Sigmoid colon (tissue), 7 donors: Measurements from ENCODE around the gene SIGLEC9. TPM values are rescaled to one million over a fixed set of nuclear protein-coding genes. Genes with fewer than 3 reads are reported as not detected.
"Not testable (repeated sequence)": the region's sequence is repeated elsewhere in the genome, so short reads cannot be mapped to it uniquely, and the experiment has no call there.

ENCODE experiments used
- DNase-seq: peaks from one replicate; pipeline ENCODE4 v3.0.0-alpha.2; 2019
- H3K27ac ChIP-seq, 4 donors: fragments of 200-600 bp; sonication (generic); one replicate each; pipeline ENCODE4 v1.5.1; 2016 to 2019; ENCODE audit warnings: mild to moderate bottlenecking in 1 of 4
- H3K27me3 ChIP-seq, 3 donors: fragments of 200-600 bp; sonication (generic); one replicate each; pipeline ENCODE4 v1.5.1; 2019; ENCODE audit warnings: mild to moderate bottlenecking in 1 of 3
- H3K36me3 ChIP-seq, 4 donors: fragments of 200-600 bp; sonication (generic); one replicate each; pipeline ENCODE4 v1.5.1; 2016 to 2019
- H3K4me1 ChIP-seq, 4 donors: fragments of 200-600 bp; sonication (generic); one replicate each; pipeline ENCODE4 v1.5.1; 2017 to 2019
- H3K4me3 ChIP-seq, 4 donors: fragments of 200-600 bp; sonication (generic); one replicate each; pipeline ENCODE4 v1.5.1; 2017 to 2019; ENCODE audit warnings: mild to moderate bottlenecking in 2 of 4, moderate library complexity in 1 of 4
- H3K9me3 ChIP-seq, 4 donors: fragments of 200-600 bp in 3 of 4; sonication (generic) in 3 of 4; one replicate each; pipeline versions ENCODE4 v1.5.1 to v1.6.1; 2013 to 2019
- CTCF ChIP-seq, 4 experiments: fragments of 450-650 bp in 3 of 4; fragments of 200-600 bp in 1 of 4; IDR thresholded peaks; one replicate each; pipeline ENCODE4 v1.5.1; 2016 to 2019; ENCODE audit warnings: antibody characterized with exemption in 4 of 4, mild to moderate bottlenecking in 3 of 4, moderate library complexity in 2 of 4
- EP300 ChIP-seq, 4 donors: sonication (generic); formaldehyde crosslinking; IDR thresholded peaks; one replicate each; pipeline ENCODE4 v1.6.1; 2017; ENCODE audit warnings: antibody characterized with exemption in 4 of 4
- POLR2A ChIP-seq, 2 donors: fragments of 450-650 bp; IDR thresholded peaks; one replicate each; pipeline ENCODE4 v1.6.1; 2016; ENCODE audit warnings: antibody characterized with exemption in 2 of 2, mild to moderate bottlenecking in 2 of 2, moderate library complexity in 2 of 2
- POLR2AphosphoS5 ChIP-seq, 4 donors: sonication (generic); formaldehyde crosslinking; IDR thresholded peaks; one replicate each; pipeline ENCODE4 v1.6.1; 2017; ENCODE audit warnings: antibody characterized with exemption in 4 of 4
- WGBS, 2 donors: extraction: QIAGEN DNeasy Blood & Tissue Kit; methylation state at CpG; one replicate each; pipeline ENCODE4 v1.1.7; 2013; 5-methylcytosine and 5-hydroxymethylcytosine counted together
- intact Hi-C: fragments of 100-400 bp; cut with DNase I; formaldehyde crosslinking; loops from one replicate; pipeline ENCODE4 v1.15.1; 2023
- polyA plus RNA-seq, 3 donors: library from polyadenylated mRNA; stranded (reverse); fragments of 200-250 nt; gene quantifications; one replicate each; pipeline ENCODE4 v1.2.3, GENCODE V29; 2013
- total RNA-seq, 4 donors: library from RNA; depleted of rRNA; stranded (reverse); fragments of >200 nt; gene quantifications; one replicate each; pipeline ENCODE4 v1.1.0, GENCODE V29; 2016
- donor health status: healthy with polysubstance abuse.
- donor health status: Bipolar disorder and iron deficiency.
- donor health status: healthy.

Gene SIGLEC9
- total and polyA plus RNA-seq, 7 donors, result 2.4 to 9.5 (median 5.4) TPM

GRCh38 chr19:51140441-51140840, 15.7 kb downstream of the SIGLEC9 start:
- TF ChIP-seq POLR2AphosphoS5 (IDR thresholded peaks at IDR 0.05) (no peak), CTCF (IDR thresholded peaks at IDR 0.05) (no peak), EP300 (IDR thresholded peaks at IDR 0.05) (no peak), POLR2A (IDR thresholded peaks at IDR 0.05) (no peak)
- Histone ChIP-seq H3K27me3 (peaks cover 0 to 44% (median 5%) of the 10 kb centered on the region in 3 donors), H3K27ac (peak overlapping the region in 1 of 4 donors; percentile 28), H3K9me3 (no peaks in the 10 kb centered on the region), H3K4me3 (no peak overlapping the region), H3K36me3 (no peaks in the 10 kb centered on the region), H3K4me1 (no peaks in the 10 kb centered on the region)
- intact Hi-C loops, result no loop called here
- 49 to 58% methylated on average over 6 of the region's 6 CpGs for WGBS, 2 donors
- no peak for DNase-seq

- intact Hi-C loops, result no loop called here
- TF ChIP-seq EP300 (IDR thresholded peaks at IDR 0.05) (no peak), POLR2A (IDR thresholded peaks at IDR 0.05) (no peak), POLR2AphosphoS5 (IDR thresholded peaks at IDR 0.05) (no peak), CTCF (IDR thresholded peaks at IDR 0.05) (no peak)
- DNase-seq, result no peak
- no peak overlapping the region for H3K4me3 ChIP-seq
- 83% methylated on average over 6 of the region's 6 CpGs for WGBS, 2 donors
- peaks cover 0 to 44% (median 5%) of the 10 kb centered on the region in 3 donors for H3K27me3 ChIP-seq
- H3K4me1 ChIP-seq, result no peaks in the 10 kb centered on the region
- H3K27ac ChIP-seq, result no peak overlapping the region
- H3K36me3 ChIP-seq, result no peaks in the 10 kb centered on the region
- no peaks in the 10 kb centered on the region for H3K9me3 ChIP-seq
Measured at GRCh38 chr19:51141181-51141580, 16.5 kb downstream of the SIGLEC9 start.

DNA sequence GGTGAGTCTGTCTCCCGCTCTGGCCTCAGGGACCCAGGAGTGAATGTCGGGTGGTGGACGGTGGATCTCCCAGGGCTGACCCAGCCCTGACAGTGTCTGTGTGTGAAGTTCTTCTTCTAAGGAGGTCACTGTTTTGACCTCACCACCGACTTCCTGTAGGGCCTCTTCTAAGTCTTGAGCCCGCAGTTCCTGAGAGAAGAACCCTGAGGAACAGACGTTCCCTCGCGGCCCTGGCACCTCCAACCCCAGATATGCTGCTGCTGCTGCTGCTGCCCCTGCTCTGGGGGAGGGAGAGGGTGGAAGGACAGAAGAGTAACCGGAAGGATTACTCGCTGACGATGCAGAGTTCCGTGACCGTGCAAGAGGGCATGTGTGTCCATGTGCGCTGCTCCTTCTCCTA, 17.4 kb downstream of the SIGLEC9 start, which contains the start of gene SIGLEC7:
SIGLEC7 (plus strand) TSS at position 183 of the 400 bp plus-strand sequence; CDS start at position 252, 69 bp downstream.
- peak in 2 of 4 donors; percentile 21 to 38 for TF ChIP-seq POLR2AphosphoS5 (IDR thresholded peaks at IDR 0.05)
- no peak for TF ChIP-seq EP300 (IDR thresholded peaks at IDR 0.05)
- H3K27me3 ChIP-seq, result peaks cover 0 to 44% (median 5%) of the 10 kb centered on the region in 3 donors
- intact Hi-C loops, result no loop called here

DNA sequence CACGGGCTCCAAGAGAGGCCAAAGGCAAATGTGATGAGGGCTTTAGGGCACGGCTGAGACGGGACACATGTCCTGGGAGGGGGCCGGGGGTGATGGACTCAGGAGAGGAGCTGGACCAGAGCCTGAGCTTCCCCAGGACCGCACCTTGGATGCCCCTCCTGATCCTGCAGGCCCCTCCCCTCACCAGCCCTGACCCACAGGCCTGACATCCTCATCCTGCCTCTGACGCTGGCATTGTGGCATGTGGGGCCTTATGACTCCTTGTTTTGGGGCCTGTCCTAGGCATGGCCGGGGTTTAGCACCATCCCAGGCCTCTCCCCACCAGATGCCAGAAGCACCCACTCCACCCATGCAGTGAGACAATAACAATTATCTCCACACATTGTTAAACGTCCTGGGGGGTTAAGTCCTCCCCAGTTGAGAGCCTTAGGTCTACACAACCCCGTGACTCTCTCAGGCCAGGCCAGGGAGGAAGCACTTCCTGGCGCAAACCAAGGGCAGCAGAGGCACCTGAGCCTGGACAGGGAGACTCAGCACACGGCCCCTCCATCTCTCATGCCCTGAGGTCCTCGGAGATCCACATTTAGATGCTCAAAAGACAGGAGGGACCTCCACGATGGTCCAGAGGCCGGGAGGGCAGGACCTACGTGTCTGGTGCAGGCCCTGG, 18.2 kb downstream of the SIGLEC9 start:
- WGBS, 2 donors, result 62 to 80% methylated on average over 15 of the region's 15 CpGs
- H3K4me1 ChIP-seq, H3K4me3 ChIP-seq, H3K36me3 ChIP-seq, DNase-seq, intact Hi-C loops, H3K9me3 ChIP-seq: not testable (repeated sequence)
- H3K27ac ChIP-seq, result peak overlapping the region in 2 of 4 donors; percentile 6 to 41
- peaks cover 0 to 42% (median 5%) of the 10 kb centered on the region in 3 donors for H3K27me3 ChIP-seq

More for the DNA sequence above, 17.4 kb downstream of the SIGLEC9 start, which contains the start of gene SIGLEC7:
- Histone ChIP-seq H3K4me1 (no peaks in the 10 kb centered on the region), H3K9me3 (no peaks in the 10 kb centered on the region), H3K27ac (peak within 1 kb of the TSS; percentile 9 to 45 (median 20)), H3K4me3 (no peak within 1 kb of the TSS), H3K36me3 (no peaks in the 10 kb centered on the region)
- DNase-seq, result no peak
- 72 to 75% methylated on average over 14 of the region's 14 CpGs for WGBS, 2 donors

DNA sequence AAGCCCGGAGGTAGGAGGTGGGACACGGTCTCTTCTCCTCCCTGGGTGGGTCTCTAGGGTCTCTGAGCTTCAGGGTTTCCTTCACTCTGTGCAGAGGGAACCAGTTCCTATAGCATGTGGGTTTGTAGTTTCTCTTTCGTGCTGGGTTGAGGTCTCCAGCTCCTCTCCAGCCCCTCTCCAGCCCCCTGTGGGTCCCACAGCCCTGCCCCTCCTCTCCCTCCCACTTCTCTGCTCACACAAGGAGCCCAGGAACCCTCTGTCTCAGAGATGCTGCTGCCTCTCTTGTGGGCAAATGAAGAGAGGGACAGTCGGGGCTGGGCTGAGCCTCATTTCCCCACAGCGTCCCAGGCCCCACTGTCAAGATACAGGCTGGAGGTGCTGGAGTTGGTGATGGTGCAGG, 18.8 kb downstream of the SIGLEC9 start:
- Histone ChIP-seq H3K9me3 (no peaks in the 10 kb centered on the region), H3K36me3 (no peaks in the 10 kb centered on the region), H3K27ac (no peak overlapping the region), H3K4me1 (no peaks in the 10 kb centered on the region), H3K27me3 (peaks cover 0 to 36% (median 5%) of the 10 kb centered on the region in 3 donors), H3K4me3 (no peak overlapping the region)
- no peak for DNase-seq
- TF ChIP-seq EP300 (IDR thresholded peaks at IDR 0.05) (no peak), POLR2AphosphoS5 (IDR thresholded peaks at IDR 0.05) (no peak), POLR2A (IDR thresholded peaks at IDR 0.05) (no peak), CTCF (IDR thresholded peaks at IDR 0.05) (no peak)
- intact Hi-C loops, result no loop called here
- WGBS, 2 donors, result 74 to 89% methylated on average over 5 of the region's 5 CpGs
